T-helper 17 cell (primary cell): Measurements from ENCODE around the gene MYH7. TPM values are rescaled to one million over a fixed set of nuclear protein-coding genes. Genes with fewer than 3 reads are reported as not detected.

Source experiments
- ATAC-seq: fragments of 150-1000 bp; cut with Tn5 transposase; 2 replicates; pipeline ENCODE4 v1.10.0; 2021; ENCODE audit warnings: mild to moderate bottlenecking, moderate library complexity
- DNase-seq, 3 donors: peaks; one replicate each; pipeline versions ENCODE4 v3.0.0 to v3.0.0-alpha.2; 2020 to 2021
- H3K9me3 ChIP-seq: one replicate; pipeline ENCODE4 v1.7.0; 2013; ENCODE audit warnings: low read length, mild to moderate bottlenecking; ENCODE audit not compliant: control insufficient read depth, poor library complexity, severe bottlenecking
- H3K27ac Mint-ChIP-seq: one replicate; pipeline ENCODE4 v1.8.0; 2022; ENCODE audit warnings: mild to moderate bottlenecking, moderate library complexity, mixed read lengths
- H3K27me3 Mint-ChIP-seq: one replicate; pipeline ENCODE4 v1.8.0; 2022; ENCODE audit warnings: mixed read lengths
- H3K36me3 Mint-ChIP-seq: one replicate; pipeline ENCODE4 v1.8.0; 2022; ENCODE audit warnings: low read depth, mixed read lengths
- H3K4me1 Mint-ChIP-seq: one replicate; pipeline ENCODE4 v1.8.0; 2022; ENCODE audit warnings: mild to moderate bottlenecking, mixed read lengths
- H3K4me3 Mint-ChIP-seq: one replicate; pipeline ENCODE4 v1.8.0; 2022; ENCODE audit warnings: mild to moderate bottlenecking, moderate library complexity, mixed read lengths
- total RNA-seq, 4 donors: library from RNA in 2 of 4; stranded (reverse) in 2 of 4; gene quantifications; one replicate each; pipeline ENCODE4 v1.2.3 and lab custom pipeline; 2022 to 2026

The MYH7 gene
- total RNA-seq, 2 donors from 2014 or later = not detected

- no peak for DNase-seq
- H3K36me3 Mint-ChIP-seq = peaks cover 14% of the 10 kb centered on the region
- H3K4me3 Mint-ChIP-seq = no peak overlapping the region
- H3K27ac Mint-ChIP-seq = no peak overlapping the region
- ATAC-seq = no peak
- peaks cover 9% of the 10 kb centered on the region for H3K4me1 Mint-ChIP-seq
- H3K9me3 ChIP-seq = no peaks in the 10 kb centered on the region
- H3K27me3 Mint-ChIP-seq = peaks cover 51% of the 10 kb centered on the region
Observed at GRCh38 chr14:23442721-23443356, 7.4 kb upstream of the MYH7 start.

- H3K4me3 Mint-ChIP-seq = no peak overlapping the region
- no peak for ATAC-seq
- no peak for DNase-seq
- no peak overlapping the region for H3K27ac Mint-ChIP-seq
- peaks cover 46% of the 10 kb centered on the region for H3K27me3 Mint-ChIP-seq
- H3K4me1 Mint-ChIP-seq = peaks cover 11% of the 10 kb centered on the region
- H3K9me3 ChIP-seq = no peaks in the 10 kb centered on the region
- H3K36me3 Mint-ChIP-seq = peaks cover 17% of the 10 kb centered on the region
Observed at GRCh38 chr14:23441076-23441475, 5.6 kb upstream of the MYH7 start.

- DNase-seq = no peak
- no peaks in the 10 kb centered on the region for H3K9me3 ChIP-seq
- no peak overlapping the region for H3K4me3 Mint-ChIP-seq
- peaks cover 11% of the 10 kb centered on the region for H3K4me1 Mint-ChIP-seq
- H3K36me3 Mint-ChIP-seq = peaks cover 17% of the 10 kb centered on the region
- peaks cover 53% of the 10 kb centered on the region for H3K27me3 Mint-ChIP-seq
- ATAC-seq = no peak
- no peak overlapping the region for H3K27ac Mint-ChIP-seq
Observed at GRCh38 chr14:23439107-23439835, 3.8 kb upstream of the MYH7 start.

- H3K4me1 Mint-ChIP-seq = peaks cover 11% of the 10 kb centered on the region
- DNase-seq (peak in 1 of 3 donors; percentile 2), ATAC-seq (no peak)
- no peaks in the 10 kb centered on the region for H3K9me3 ChIP-seq
- H3K27ac Mint-ChIP-seq = no peak overlapping the region
- H3K27me3 Mint-ChIP-seq = peaks cover 54% of the 10 kb centered on the region
- peaks cover 17% of the 10 kb centered on the region for H3K36me3 Mint-ChIP-seq
- H3K4me3 Mint-ChIP-seq = peak overlapping the region; percentile 72
Observed at GRCh38 chr14:23438101-23438971, 2.9 kb upstream of the MYH7 start.

DNA sequence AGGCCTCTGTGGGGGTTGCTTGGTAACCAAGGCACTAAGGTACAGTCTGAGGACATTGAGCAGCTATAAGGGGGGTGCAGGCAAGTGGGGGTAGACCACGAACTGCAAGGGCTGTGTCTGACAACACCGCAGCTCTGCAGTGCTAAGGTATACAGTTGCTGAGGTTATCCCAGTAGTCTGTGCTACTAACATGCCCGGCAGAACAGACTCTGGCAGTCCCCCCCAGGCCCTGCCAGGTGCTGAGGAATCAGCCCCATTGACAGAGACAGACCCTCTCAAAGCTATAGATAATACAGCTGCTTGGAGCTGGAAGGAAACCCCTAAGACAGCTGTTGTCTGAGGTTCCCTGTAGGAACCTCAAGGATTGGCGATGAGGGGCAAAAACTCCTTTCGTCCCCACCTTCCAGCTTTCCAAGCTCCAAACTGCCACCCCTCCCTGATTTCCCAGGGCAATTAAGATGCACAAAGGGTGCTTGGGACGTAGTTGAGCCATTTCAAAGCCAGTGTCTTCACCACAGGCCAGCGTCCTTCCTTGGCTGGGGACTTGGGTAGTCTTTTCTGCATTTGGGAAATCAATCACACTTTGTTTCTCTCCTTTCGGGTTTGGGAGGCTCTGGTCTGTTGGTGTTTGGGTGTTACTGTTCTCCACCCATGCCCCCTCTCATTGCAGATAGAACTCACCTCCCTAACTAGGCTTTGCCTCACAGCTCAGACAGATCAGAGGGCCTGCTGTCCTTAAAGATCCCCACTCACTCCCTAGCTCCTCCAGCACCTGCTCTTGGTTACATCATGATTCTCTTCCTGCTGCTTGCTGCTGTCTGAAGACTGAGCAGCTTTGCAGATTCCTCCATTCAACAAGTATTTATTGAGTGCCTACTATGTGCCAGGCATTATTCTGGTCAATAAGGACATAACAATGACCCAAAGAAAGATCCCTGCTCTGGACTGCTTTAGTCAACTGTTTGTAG lies 2.0 kb upstream of the MYH7 start:
- Mint-ChIP-seq H3K4me1 (peaks cover 12% of the 10 kb centered on the region), H3K27ac (no peak overlapping the region), H3K4me3 (no peak overlapping the region), H3K27me3 (peaks cover 52% of the 10 kb centered on the region), H3K36me3 (peaks cover 14% of the 10 kb centered on the region)
- DNase-seq (no peak), ATAC-seq (no peak)
- H3K9me3 ChIP-seq = no peaks in the 10 kb centered on the region

- peaks cover 52% of the 10 kb centered on the region for H3K27me3 Mint-ChIP-seq
- H3K9me3 ChIP-seq = no peaks in the 10 kb centered on the region
- H3K4me3 Mint-ChIP-seq = no peak overlapping the region
- no peak for DNase-seq
- peaks cover 13% of the 10 kb centered on the region for H3K4me1 Mint-ChIP-seq
- no peak overlapping the region for H3K27ac Mint-ChIP-seq
- ATAC-seq = no peak
- peaks cover 11% of the 10 kb centered on the region for H3K36me3 Mint-ChIP-seq
Observed at GRCh38 chr14:23436327-23437132, 1.1 kb upstream of the MYH7 start.

DNA sequence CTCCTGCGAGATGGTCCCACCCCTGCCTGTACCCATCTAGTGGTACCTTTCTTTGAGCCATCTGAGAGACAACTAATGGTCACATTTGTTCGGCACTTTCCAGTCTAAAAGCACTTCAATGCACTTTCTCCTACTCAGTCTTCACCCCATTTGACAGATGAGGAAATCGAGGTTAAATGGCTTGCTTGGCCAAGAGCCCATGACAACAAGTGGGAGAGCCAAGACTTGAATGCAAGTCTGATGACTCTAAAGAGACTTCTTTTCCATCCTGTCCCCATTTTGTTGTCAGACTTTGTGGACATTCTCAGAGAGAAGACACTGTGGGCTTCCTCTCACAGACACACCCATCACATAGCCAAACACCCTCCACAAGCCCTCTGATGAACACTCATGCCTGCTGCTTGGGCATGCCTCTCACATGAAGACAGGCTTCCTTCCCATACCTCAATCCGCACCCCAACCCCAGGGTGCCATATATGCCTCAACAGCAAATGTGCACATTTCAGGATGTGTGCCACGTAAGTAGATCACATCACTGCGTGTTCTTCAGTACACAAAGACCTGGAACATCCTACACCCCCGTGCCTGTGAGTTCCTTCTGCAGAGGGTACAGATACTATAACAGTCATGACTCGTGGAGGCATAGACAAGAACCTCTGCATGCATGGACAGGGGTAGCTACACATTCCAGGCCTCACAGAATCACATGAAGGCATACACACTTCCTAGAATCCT lies 805 bp downstream of the MYH7 start:
- peaks cover 5% of the 10 kb centered on the region for H3K36me3 Mint-ChIP-seq
- H3K9me3 ChIP-seq = no peaks in the 10 kb centered on the region
- H3K27me3 Mint-ChIP-seq = peaks cover 42% of the 10 kb centered on the region
- no peak for ATAC-seq
- H3K27ac Mint-ChIP-seq = no peak overlapping the region
- peaks cover 13% of the 10 kb centered on the region for H3K4me1 Mint-ChIP-seq
- DNase-seq = peak in 1 of 3 donors; percentile 0
- no peak overlapping the region for H3K4me3 Mint-ChIP-seq

GRCh38 chr14:23433457-23433856 lies 2.0 kb downstream of the MYH7 start:
- ATAC-seq (no peak), DNase-seq (no peak)
- peaks cover 5% of the 10 kb centered on the region for H3K36me3 Mint-ChIP-seq
- peaks cover 42% of the 10 kb centered on the region for H3K27me3 Mint-ChIP-seq
- peaks cover 13% of the 10 kb centered on the region for H3K4me1 Mint-ChIP-seq
- no peaks in the 10 kb centered on the region for H3K9me3 ChIP-seq
- H3K4me3 Mint-ChIP-seq = no peak overlapping the region
- no peak overlapping the region for H3K27ac Mint-ChIP-seq

DNA sequence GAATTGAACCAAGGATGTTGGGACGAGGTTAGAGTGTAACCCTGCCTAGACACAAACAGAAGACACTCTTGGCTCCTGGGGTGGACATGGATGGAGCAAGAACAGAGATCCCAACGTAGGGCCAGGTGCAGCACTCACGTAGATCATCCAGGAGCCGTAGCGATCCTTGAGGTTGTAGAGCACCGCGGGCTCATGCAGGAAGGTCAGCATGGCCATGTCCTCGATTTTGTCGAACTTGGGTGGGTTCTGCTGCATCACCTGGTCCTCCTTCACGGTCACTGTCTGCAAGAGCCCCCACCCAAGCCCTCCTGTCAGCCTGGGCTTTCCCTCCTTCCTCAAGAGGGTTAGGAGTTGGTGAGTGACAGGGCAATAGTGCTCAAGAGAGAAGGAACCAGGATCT lies 2.5 kb downstream of the MYH7 start:
- ATAC-seq (no peak), DNase-seq (peak in 1 of 3 donors; percentile 2)
- Mint-ChIP-seq H3K4me1 (peaks cover 12% of the 10 kb centered on the region), H3K27ac (no peak overlapping the region), H3K27me3 (peaks cover 42% of the 10 kb centered on the region), H3K4me3 (no peak overlapping the region), H3K36me3 (peaks cover 4% of the 10 kb centered on the region)
- H3K9me3 ChIP-seq = no peaks in the 10 kb centered on the region

DNA sequence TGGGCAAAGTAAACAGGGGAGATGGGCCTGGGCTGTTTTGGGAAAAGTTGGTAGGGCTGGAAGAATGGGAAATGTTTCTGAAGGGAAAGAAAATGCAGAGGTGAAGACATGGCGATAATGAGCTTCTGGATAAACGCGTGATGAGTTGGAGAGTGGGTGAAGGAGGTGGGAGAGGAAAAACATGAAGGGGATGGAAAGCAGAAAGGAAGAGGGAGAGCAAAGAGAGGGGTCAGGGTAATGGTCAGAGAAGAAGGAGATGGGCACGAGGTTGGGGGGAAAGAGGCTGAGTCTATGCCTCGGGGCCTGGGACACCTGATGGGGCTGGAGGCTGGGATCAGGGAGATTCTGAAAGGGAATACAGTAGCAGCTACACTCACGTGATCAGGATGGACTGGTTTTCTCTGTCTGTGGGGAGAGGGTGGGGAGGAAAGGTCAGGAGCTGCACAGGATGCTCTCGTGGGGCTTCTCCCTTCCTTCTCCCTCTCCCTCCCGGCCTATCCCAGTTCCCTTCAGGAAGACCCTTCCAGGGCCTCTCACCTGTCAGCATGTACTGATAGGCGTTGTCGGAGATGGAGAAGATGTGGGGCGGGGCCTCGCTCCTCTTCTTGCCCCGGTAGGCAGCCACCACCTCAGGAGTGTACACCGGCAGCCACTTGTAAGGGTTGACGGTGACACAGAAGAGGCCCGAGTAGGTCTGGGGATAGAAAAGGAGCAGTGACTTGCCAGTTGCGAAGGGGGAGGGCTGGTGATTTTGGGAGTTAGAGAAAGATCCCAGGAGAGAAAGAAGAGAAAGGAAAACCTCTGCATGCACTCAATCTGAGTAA lies 3.1 kb downstream of the MYH7 start:
- Mint-ChIP-seq H3K27ac (no peak overlapping the region), H3K27me3 (peaks cover 42% of the 10 kb centered on the region), H3K36me3 (no peaks in the 10 kb centered on the region), H3K4me3 (no peak overlapping the region), H3K4me1 (peaks cover 10% of the 10 kb centered on the region)
- no peaks in the 10 kb centered on the region for H3K9me3 ChIP-seq
- ATAC-seq (no peak), DNase-seq (peak in 1 of 3 donors; percentile 2)

GRCh38 chr14:23431486-23431885 lies 4.0 kb downstream of the MYH7 start:
- peak in 1 of 3 donors; percentile 1 for DNase-seq
- H3K36me3 Mint-ChIP-seq = no peaks in the 10 kb centered on the region
- peaks cover 42% of the 10 kb centered on the region for H3K27me3 Mint-ChIP-seq
- H3K27ac Mint-ChIP-seq = no peak overlapping the region
- H3K9me3 ChIP-seq = no peaks in the 10 kb centered on the region
- peaks cover 10% of the 10 kb centered on the region for H3K4me1 Mint-ChIP-seq
- H3K4me3 Mint-ChIP-seq = no peak overlapping the region
- no peak for ATAC-seq
